Osteoblast (primary cell): ENCODE results near the gene DCLK1. TPM values are rescaled to one million over a fixed set of nuclear protein-coding genes. Genes with fewer than 3 reads are reported as not detected.

ENCODE experiments used
- DNase-seq: peaks from one replicate; pipeline ENCODE4 v3.0.0; 2011; ENCODE audit warnings: low spot score, mixed read lengths; ENCODE audit not compliant: insufficient read length; ENCODE audit errors: missing footprints
- H2AFZ ChIP-seq: 2 replicates; pipeline ENCODE4 v1.6.0; 2011; ENCODE audit warnings: mild to moderate bottlenecking, low read length
- H3K27ac ChIP-seq: 2 replicates; pipeline ENCODE4 v1.5.1; 2011; ENCODE audit warnings: mild to moderate bottlenecking, low read depth, low read length, moderate library complexity
- H3K27me3 ChIP-seq: 2 replicates; pipeline ENCODE4 v1.6.0; 2012; ENCODE audit warnings: mild to moderate bottlenecking, control low read depth, inconsistent platforms, low read length, moderate library complexity; ENCODE audit not compliant: insufficient read depth
- H3K36me3 ChIP-seq: 2 replicates; pipeline ENCODE4 v1.5.1; 2011; ENCODE audit warnings: mild to moderate bottlenecking, low read length, control low read depth, moderate library complexity; ENCODE audit not compliant: insufficient read depth
- H3K4me1 ChIP-seq: 2 replicates; pipeline ENCODE4 v1.5.1; 2011; ENCODE audit warnings: mild to moderate bottlenecking, low read length, control low read depth, moderate library complexity; ENCODE audit not compliant: insufficient read depth
- H3K4me2 ChIP-seq: 2 replicates; pipeline ENCODE4 v1.6.0; 2011; ENCODE audit warnings: mild to moderate bottlenecking, low read length; ENCODE audit not compliant: insufficient read depth
- H3K4me3 ChIP-seq: fragments of 200-600 bp; sonication (generic); 3 replicates; pipeline ENCODE4 v1.5.1; 2012; ENCODE audit warnings: mild to moderate bottlenecking, low read length, inconsistent platforms; ENCODE audit not compliant: insufficient read depth
- H3K79me2 ChIP-seq: 2 replicates; pipeline ENCODE4 v1.6.0; 2012; ENCODE audit warnings: mild to moderate bottlenecking, low read length, control low read depth, inconsistent platforms; ENCODE audit not compliant: insufficient read depth
- H3K9me3 ChIP-seq: 2 replicates; pipeline ENCODE4 v1.5.1; 2011; ENCODE audit warnings: low read depth, low read length, control low read depth
- H4K20me1 ChIP-seq: 2 replicates; pipeline ENCODE4 v1.6.0; 2012; ENCODE audit warnings: mild to moderate bottlenecking, low read length, control low read depth; ENCODE audit not compliant: insufficient read depth
- CTCF ChIP-seq: IDR thresholded peaks from 2 replicates; pipeline ENCODE4 v1.5.1; 2011; ENCODE audit warnings: mild to moderate bottlenecking, low read depth, low read length, moderate library complexity; ENCODE audit errors: extremely low read depth
- total RNA-seq: library from RNA; depleted of rRNA; stranded (reverse); fragments of >200 nt; gene quantifications from 2 replicates; pipeline ENCODE4 v1.2.3, GENCODE V29; 2012

Gene DCLK1
- 132 TPM in 2 replicates for total RNA-seq

- Histone ChIP-seq H3K27me3 (peaks cover 43% of the 10 kb centered on the region), H2AFZ (peak within 1 kb of the TSS; percentile 80), H3K4me3 (peak within 1 kb of the TSS; percentile 70), H3K79me2 (peaks cover 4% of the 10 kb centered on the region), H3K4me2 (peak within 1 kb of the TSS; percentile 85), H3K36me3 (no peaks in the 10 kb centered on the region), H4K20me1 (no peaks in the 10 kb centered on the region), H3K4me1 (peaks cover 10% of the 10 kb centered on the region), H3K27ac (peak within 1 kb of the TSS; percentile 32), H3K9me3 (no peaks in the 10 kb centered on the region)
- peak; percentile 84 for DNase-seq
- TF ChIP-seq CTCF, result no peak
Measured at GRCh38 chr13:36131222-36131930, at the start of gene DCLK1. DCLK1 (minus strand) TSS chr13:36131382.

GRCh38 chr13:36175621-36176020 is 44.4 kb upstream of the DCLK1 start:
- Histone ChIP-seq H3K27ac (no peak overlapping the region), H3K4me3 (no peak overlapping the region)
- TF ChIP-seq CTCF, result no peak

GRCh38 chr13:36174923-36175322 is 43.7 kb upstream of the DCLK1 start:
- no peaks in the 10 kb centered on the region for H3K36me3 ChIP-seq
- no peak overlapping the region for H3K27ac ChIP-seq
- no peak overlapping the region for H3K4me2 ChIP-seq
- H3K79me2 ChIP-seq, result no peaks in the 10 kb centered on the region
- H2AFZ ChIP-seq, result no peak overlapping the region
- no peaks in the 10 kb centered on the region for H3K9me3 ChIP-seq
- H3K4me3 ChIP-seq, result no peak overlapping the region
- DNase-seq, result no peak
- no peak for TF ChIP-seq CTCF
- H3K27me3 ChIP-seq, result no peaks in the 10 kb centered on the region
- H4K20me1 ChIP-seq, result no peaks in the 10 kb centered on the region
- peaks cover 9% of the 10 kb centered on the region for H3K4me1 ChIP-seq

More at GRCh38 chr13:36175621-36176020, 44.4 kb upstream of the DCLK1 start:
- Histone ChIP-seq H3K4me2 (no peak overlapping the region), H2AFZ (no peak overlapping the region), H3K27me3 (no peaks in the 10 kb centered on the region), H4K20me1 (no peaks in the 10 kb centered on the region), H3K4me1 (peaks cover 9% of the 10 kb centered on the region), H3K9me3 (no peaks in the 10 kb centered on the region), H3K79me2 (no peaks in the 10 kb centered on the region), H3K36me3 (no peaks in the 10 kb centered on the region)
- DNase-seq, result no peak

- no peaks in the 10 kb centered on the region for H3K27me3 ChIP-seq
- H2AFZ ChIP-seq, result no peak overlapping the region
- H3K79me2 ChIP-seq, result no peaks in the 10 kb centered on the region
- H3K27ac ChIP-seq, result no peak overlapping the region
- DNase-seq, result peak; percentile 71
- H3K4me1 ChIP-seq, result peaks cover 9% of the 10 kb centered on the region
- H3K9me3 ChIP-seq, result no peaks in the 10 kb centered on the region
- no peak overlapping the region for H3K4me3 ChIP-seq
- H3K36me3 ChIP-seq, result no peaks in the 10 kb centered on the region
- no peak overlapping the region for H3K4me2 ChIP-seq
- no peaks in the 10 kb centered on the region for H4K20me1 ChIP-seq
- no peak for TF ChIP-seq CTCF
Measured at GRCh38 chr13:36173571-36174322, 42.6 kb upstream of the DCLK1 start.
